ENCODE data around the gene HPSE2. TPM values are rescaled to one million over a fixed set of nuclear protein-coding genes. Genes with fewer than 3 reads are reported as not detected.

The HPSE2 gene
- total RNA-seq, 1 experiment from 2014 or later: 0.20 TPM

GRCh38 chr10:98696516-98696915 is 539.1 kb downstream of the HPSE2 start:
- H4K8ac ChIP-seq (replicated peaks; ENCODE audit: insufficient read length, low read depth, low read length): no peak overlapping the region
- Mint-ChIP-seq H3K36me3 (ENCODE audit: insufficient read depth in 1 of 3, low read depth in 3 of 3) (0 out of 7 replicates have a peak, but pooled peaks cover 0 to 2% (median 0%) of the 10 kb centered on the region in 3 experiments), H3K27ac (no peak overlapping the region), H3K4me3 (no peak overlapping the region), H3K4me1 (peaks cover 3 to 5% of the 10 kb centered on the region in 2 experiments; a peak in 3 of 4 replicates), H3K9me3 (no peaks in the 10 kb centered on the region), H3K27me3 (ENCODE audit: low read depth) (0 out of 2 replicates have a peak, but pooled peaks cover 1% of the 10 kb centered on the region)
- peak overlapping the region; percentile 58 for H3K18ac ChIP-seq (ENCODE audit: insufficient read length, low read depth, low read length)
- no peak for DNase-seq
- no peak overlapping the region for H3K27ac ChIP-seq (ENCODE audit: insufficient read length, low read depth, low read length)
- no peak overlapping the region for H4K91ac ChIP-seq (ENCODE audit: insufficient read length, low read depth, low read length)
- no peak overlapping the region for H3K56ac ChIP-seq (ENCODE audit: insufficient read length, low read depth, low read length)
- H3K4ac ChIP-seq (ENCODE audit: low read depth, low read length): no peak overlapping the region
- no peak overlapping the region for H3K23ac ChIP-seq (ENCODE audit: insufficient read length, low read depth, low read length)
- no peak overlapping the region for H3K4me2 ChIP-seq (ENCODE audit: insufficient read depth, insufficient read length, low read length)
- H2AFZ ChIP-seq (ENCODE audit: low read length): no peak overlapping the region
- H3K23me2 ChIP-seq (ENCODE audit: insufficient read length, low read depth, low read length, poor library complexity, severe bottlenecking): no peaks in the 10 kb centered on the region
- H3K79me1 ChIP-seq (ENCODE audit: insufficient read depth, low read depth, low read length, poor library complexity, severe bottlenecking): no peaks in the 10 kb centered on the region
- no peaks in the 10 kb centered on the region for H3K79me2 ChIP-seq (ENCODE audit: insufficient read depth, low read length)
- no peak overlapping the region for H2BK120ac ChIP-seq (ENCODE audit: low read depth, low read length, poor library complexity, severe bottlenecking)
- no peak overlapping the region for H2BK15ac ChIP-seq (ENCODE audit: low read depth, low read length)
- no peaks in the 10 kb centered on the region for H3K9me3 ChIP-seq (ENCODE audit: control insufficient read depth, low read depth, low read length)
- H3K9ac ChIP-seq (ENCODE audit: extremely low read depth, insufficient read length, low read length): no peak overlapping the region
- no peak overlapping the region for H2BK20ac ChIP-seq (ENCODE audit: low read depth, low read length, poor library complexity, severe bottlenecking)
- WGBS (ENCODE audit: extremely low coverage, insufficient read length, low lambda C conversion rate): no CpG with 5 or more reads among the region's 5 CpGs
- no peak overlapping the region for H2AK5ac ChIP-seq (ENCODE audit: insufficient read length, low read length)
- H3K27me3 ChIP-seq (ENCODE audit: insufficient read depth, low read length): no peaks in the 10 kb centered on the region
- H4K5ac ChIP-seq (ENCODE audit: insufficient read length, low read depth, low read length): no peak overlapping the region
- H3T11ph ChIP-seq (ENCODE audit: low read length): no peak overlapping the region
- H4K20me1 ChIP-seq (ENCODE audit: control insufficient read depth, insufficient read depth, insufficient read length): no peaks in the 10 kb centered on the region
- H2BK5ac ChIP-seq (ENCODE audit: insufficient read length, low read length): no peak overlapping the region
- no peaks in the 10 kb centered on the region for H3K4me1 ChIP-seq (ENCODE audit: insufficient read depth, low read length)
- H3K14ac ChIP-seq (ENCODE audit: insufficient read depth, low read length): no peak overlapping the region
- TF ChIP-seq CTCF (conservative IDR thresholded peaks at IDR 0.05): no peak
- H2BK12ac ChIP-seq (ENCODE audit: insufficient read length, low read depth, low read length): no peak overlapping the region
